Nephron progenitor cell (in vitro differentiated cells): ENCODE results near the gene RNMT.

Experiments
- DNase-seq: peaks from one replicate; pipeline ENCODE4 v3.0.0; 2021
- H3K27ac Mint-ChIP-seq: 2 replicates; pipeline ENCODE4 v1.8.0; 2021; ENCODE audit warnings: mild to moderate bottlenecking, moderate library complexity, mixed read lengths
- H3K27me3 Mint-ChIP-seq: 2 replicates; pipeline ENCODE4 v1.8.0; 2021; ENCODE audit warnings: mild to moderate bottlenecking, low read depth, mixed read lengths; ENCODE audit not compliant: poor library complexity
- H3K36me3 Mint-ChIP-seq: 2 replicates; pipeline ENCODE4 v1.8.0; 2021; ENCODE audit warnings: low read depth, mixed read lengths
- H3K4me1 Mint-ChIP-seq: 2 replicates; pipeline ENCODE4 v1.8.0; 2021; ENCODE audit warnings: mixed read lengths
- H3K4me3 Mint-ChIP-seq: 2 replicates; pipeline ENCODE4 v1.8.0; 2021; ENCODE audit warnings: mild to moderate bottlenecking, moderate library complexity, mixed read lengths
- H3K9me3 Mint-ChIP-seq: 2 replicates; pipeline ENCODE4 v1.8.0; 2021; ENCODE audit warnings: mild to moderate bottlenecking, moderate library complexity, mixed read lengths
- TF ChIP-seq, protein P1 (sequence below): fragments of 200-600 bp; sonication (generic); IDR thresholded peaks from 2 replicates; pipeline ENCODE4 v1.5.0; 2021; ENCODE audit warnings: antibody characterized with exemption

Gene RNMT

DNA sequence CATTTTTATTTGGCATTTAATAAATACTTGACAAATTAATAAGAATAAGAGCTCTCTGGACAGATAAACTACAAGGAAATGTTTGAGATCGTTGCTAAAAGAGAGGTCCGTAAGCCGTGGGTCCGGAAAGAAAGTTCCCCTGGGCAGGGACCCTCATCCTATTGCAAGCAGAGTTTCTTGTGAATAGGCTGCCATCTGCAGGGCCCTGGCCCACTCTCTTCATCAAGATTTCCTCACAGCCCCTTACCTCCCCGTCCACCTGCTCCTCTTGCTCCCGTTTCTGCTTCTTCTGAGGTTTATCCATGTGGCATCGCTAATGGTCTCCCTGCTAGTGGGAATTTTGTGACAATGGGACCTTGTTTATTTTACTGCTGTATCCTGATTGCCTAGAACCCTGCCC, 67.3 kb downstream of the RNMT start:
- peaks cover 7% of the 10 kb centered on the region for H3K4me1 Mint-ChIP-seq
- H3K9me3 Mint-ChIP-seq: no peaks in the 10 kb centered on the region
- no peak overlapping the region for H3K27ac Mint-ChIP-seq
- no peak for DNase-seq
- TF ChIP-seq, protein P1, sequence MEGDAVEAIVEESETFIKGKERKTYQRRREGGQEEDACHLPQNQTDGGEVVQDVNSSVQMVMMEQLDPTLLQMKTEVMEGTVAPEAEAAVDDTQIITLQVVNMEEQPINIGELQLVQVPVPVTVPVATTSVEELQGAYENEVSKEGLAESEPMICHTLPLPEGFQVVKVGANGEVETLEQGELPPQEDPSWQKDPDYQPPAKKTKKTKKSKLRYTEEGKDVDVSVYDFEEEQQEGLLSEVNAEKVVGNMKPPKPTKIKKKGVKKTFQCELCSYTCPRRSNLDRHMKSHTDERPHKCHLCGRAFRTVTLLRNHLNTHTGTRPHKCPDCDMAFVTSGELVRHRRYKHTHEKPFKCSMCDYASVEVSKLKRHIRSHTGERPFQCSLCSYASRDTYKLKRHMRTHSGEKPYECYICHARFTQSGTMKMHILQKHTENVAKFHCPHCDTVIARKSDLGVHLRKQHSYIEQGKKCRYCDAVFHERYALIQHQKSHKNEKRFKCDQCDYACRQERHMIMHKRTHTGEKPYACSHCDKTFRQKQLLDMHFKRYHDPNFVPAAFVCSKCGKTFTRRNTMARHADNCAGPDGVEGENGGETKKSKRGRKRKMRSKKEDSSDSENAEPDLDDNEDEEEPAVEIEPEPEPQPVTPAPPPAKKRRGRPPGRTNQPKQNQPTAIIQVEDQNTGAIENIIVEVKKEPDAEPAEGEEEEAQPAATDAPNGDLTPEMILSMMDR: no peak
- H3K36me3 Mint-ChIP-seq: no peaks in the 10 kb centered on the region
- peaks cover 29% of the 10 kb centered on the region for H3K27me3 Mint-ChIP-seq
- no peak overlapping the region for H3K4me3 Mint-ChIP-seq

DNA sequence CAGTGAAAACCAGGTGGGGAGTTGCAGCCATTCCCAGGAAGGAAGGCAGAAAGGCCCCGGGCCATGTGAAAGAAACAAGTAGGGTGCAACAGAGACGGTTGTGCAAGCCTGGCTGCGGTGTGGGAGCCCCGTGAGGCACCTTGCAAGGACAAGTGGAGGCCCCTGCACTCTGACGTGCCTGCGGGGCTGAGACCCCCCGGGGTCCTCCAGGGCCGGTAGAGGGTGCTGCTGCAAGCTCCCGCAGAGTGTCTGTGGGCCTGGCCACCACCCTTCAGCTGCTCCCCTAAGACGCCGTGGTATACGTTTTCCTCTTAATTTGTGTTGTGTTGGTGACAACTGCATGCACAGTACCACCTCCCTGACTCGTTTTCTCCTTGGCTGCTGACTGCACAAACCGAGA, 70.0 kb downstream of the RNMT start:
- peaks cover 5% of the 10 kb centered on the region for H3K4me1 Mint-ChIP-seq
- TF ChIP-seq, protein P1: no peak
- no peaks in the 10 kb centered on the region for H3K36me3 Mint-ChIP-seq
- H3K4me3 Mint-ChIP-seq: no peak overlapping the region
- DNase-seq: no peak
- peaks cover 41% of the 10 kb centered on the region for H3K27me3 Mint-ChIP-seq
- H3K27ac Mint-ChIP-seq: no peak overlapping the region
- no peaks in the 10 kb centered on the region for H3K9me3 Mint-ChIP-seq

DNA sequence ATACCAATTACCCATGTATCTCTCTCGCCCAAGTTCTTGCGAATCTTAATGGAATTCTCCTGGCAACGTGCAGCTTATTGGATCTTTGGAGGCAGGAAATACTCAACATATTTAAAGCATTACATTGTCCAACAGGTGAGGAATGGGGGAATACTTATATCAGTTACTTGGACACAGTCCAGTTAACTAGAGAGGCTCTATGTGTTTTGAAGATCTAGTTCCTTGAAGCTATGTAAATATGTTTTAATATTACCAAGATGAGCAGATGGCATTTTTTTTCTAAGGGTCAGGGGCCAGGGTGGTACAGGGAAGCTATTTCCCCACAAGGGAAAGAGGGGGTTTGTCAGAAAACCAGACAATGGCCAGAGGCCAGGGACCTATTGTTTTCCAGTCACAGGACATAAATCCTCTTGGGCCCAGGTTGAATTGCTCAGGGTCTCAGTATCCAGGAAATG, 70.7 kb downstream of the RNMT start:
- TF ChIP-seq, protein P1: no peak

DNA sequence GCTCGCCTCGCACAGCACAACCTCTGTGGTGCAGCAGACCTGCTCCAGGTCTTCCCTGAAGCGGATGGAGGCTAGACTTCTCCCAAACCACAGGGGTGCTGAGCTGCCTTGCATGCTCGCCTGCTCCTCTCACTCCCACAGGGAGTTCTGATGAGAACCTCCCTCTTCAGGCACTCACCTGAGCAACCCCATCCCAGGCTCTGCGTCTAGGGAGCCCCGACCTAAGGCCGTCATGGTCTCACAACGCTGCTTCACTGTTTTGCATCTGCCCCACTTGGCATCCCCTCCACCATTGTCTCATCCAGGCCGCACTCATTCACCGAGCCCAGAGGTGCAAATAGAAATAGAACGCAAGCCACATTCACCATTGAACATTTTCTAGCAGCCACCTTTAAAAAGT, 72.9 kb downstream of the RNMT start:
- no peaks in the 10 kb centered on the region for H3K9me3 Mint-ChIP-seq
- H3K27ac Mint-ChIP-seq: no peak overlapping the region
- H3K36me3 Mint-ChIP-seq: no peaks in the 10 kb centered on the region
- H3K27me3 Mint-ChIP-seq: peaks cover 53% of the 10 kb centered on the region
- DNase-seq: no peak
- H3K4me3 Mint-ChIP-seq: no peak overlapping the region
- TF ChIP-seq, protein P1: no peak
- H3K4me1 Mint-ChIP-seq: peaks cover 5% of the 10 kb centered on the region

More for the DNA sequence above, 70.7 kb downstream of the RNMT start:
- no peak for DNase-seq
- Mint-ChIP-seq H3K9me3 (no peaks in the 10 kb centered on the region), H3K4me3 (no peak overlapping the region), H3K36me3 (no peaks in the 10 kb centered on the region), H3K27ac (no peak overlapping the region), H3K4me1 (peaks cover 5% of the 10 kb centered on the region), H3K27me3 (peaks cover 45% of the 10 kb centered on the region)

DNA sequence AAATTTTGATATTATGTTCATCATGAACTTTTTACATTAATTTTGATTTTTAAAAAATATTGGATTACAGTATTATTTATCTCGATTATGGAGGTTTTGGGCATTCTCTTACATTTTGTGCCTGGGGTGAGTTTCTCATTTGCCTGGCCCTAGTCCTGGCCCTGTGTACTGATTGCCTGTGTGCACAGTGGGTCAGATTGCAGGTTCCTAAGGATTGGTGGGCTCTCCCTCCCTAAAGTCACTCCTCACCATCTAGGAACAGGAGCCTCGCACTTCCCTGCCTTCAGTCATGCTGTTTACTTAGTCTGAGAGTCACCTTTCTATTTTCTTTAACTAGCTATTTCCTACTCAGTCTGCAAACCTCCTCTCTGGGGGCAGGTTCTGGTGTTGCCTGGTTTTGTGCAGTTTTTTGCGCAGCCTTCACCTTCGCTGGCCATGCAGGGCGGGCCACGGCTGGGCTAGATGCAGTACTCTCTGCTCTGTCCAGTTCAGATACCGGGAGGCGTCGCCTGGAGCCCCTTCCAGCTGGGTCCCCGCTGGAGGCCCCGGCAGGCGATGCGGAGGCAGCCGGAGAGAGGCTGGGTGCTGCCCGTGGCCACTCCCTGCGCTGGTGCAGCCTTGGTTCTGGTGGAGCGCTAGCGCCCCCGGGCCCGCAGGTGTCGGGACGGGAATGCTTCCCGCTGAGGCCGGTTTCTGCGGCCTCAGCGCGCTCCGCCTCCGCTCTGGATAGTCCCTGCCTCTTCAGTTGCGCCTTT, 74.2 kb downstream of the RNMT start:
- TF ChIP-seq, protein P1: peak; percentile 35
- peak overlapping the region; percentile 76 for H3K4me3 Mint-ChIP-seq
- H3K4me1 Mint-ChIP-seq: peaks cover 9% of the 10 kb centered on the region
- H3K27me3 Mint-ChIP-seq: peaks cover 53% of the 10 kb centered on the region
- no peaks in the 10 kb centered on the region for H3K36me3 Mint-ChIP-seq
- H3K9me3 Mint-ChIP-seq: no peaks in the 10 kb centered on the region
- H3K27ac Mint-ChIP-seq: no peak overlapping the region
- DNase-seq: peak; percentile 75

DNA sequence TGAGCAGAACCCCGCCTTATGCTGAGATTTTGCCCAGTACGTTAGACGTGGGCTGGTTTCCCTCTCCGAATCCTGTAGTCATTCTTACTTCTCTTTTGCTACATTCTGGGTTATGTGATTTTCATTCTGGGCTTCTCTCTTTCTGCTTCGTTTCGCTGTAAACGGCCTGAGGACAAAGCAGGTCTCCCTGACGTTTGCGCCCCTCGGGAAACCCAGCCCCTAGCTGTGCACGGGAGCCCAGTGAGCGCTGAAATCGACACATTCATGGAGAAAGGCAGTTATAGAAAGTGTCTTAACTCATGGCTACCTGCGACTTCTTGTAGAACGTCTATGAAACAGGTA, 74.8 kb downstream of the RNMT start:
- Mint-ChIP-seq H3K27me3 (peaks cover 53% of the 10 kb centered on the region), H3K9me3 (no peaks in the 10 kb centered on the region), H3K27ac (no peak overlapping the region), H3K36me3 (no peaks in the 10 kb centered on the region), H3K4me1 (peaks cover 15% of the 10 kb centered on the region), H3K4me3 (peak overlapping the region; percentile 76)
- TF ChIP-seq, protein P1: no peak
- no peak for DNase-seq
